Activated T-cell treated with anti-CD3 and anti-CD28 coated beads for 24 hours (primary cell): ENCODE data around the gene MMAB.
"Not testable (repeated sequence)": the region's sequence is repeated elsewhere in the genome, so short reads cannot be mapped to it uniquely, and the experiment has no call there.

ENCODE experiments used
- DNase-seq: peaks from one replicate; pipeline ENCODE4 v3.0.0-alpha.2; 2020; ENCODE audit warnings: low read depth

MMAB gene

DNA sequence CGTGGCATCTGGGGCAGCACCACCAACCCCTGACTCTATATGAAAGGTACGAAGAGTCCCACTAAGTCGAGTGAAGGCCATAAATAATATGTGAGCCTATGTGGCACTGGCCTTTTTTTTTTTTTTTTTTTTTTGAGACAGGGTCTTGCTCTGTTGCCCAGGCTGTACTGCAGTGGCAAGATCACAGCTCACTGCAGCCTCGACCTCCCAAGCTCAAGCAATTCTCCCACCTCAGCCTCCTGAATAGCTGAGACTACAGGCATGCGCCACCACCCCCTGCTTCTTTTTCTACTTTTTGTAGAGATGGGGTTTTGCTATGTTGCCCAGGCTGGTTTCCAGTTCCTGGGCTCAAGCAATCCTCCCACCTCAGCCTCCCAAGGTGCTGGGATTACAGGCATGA lies 28.8 kb upstream of the MMAB start:
- DNase-seq, result not testable (repeated sequence)

DNA sequence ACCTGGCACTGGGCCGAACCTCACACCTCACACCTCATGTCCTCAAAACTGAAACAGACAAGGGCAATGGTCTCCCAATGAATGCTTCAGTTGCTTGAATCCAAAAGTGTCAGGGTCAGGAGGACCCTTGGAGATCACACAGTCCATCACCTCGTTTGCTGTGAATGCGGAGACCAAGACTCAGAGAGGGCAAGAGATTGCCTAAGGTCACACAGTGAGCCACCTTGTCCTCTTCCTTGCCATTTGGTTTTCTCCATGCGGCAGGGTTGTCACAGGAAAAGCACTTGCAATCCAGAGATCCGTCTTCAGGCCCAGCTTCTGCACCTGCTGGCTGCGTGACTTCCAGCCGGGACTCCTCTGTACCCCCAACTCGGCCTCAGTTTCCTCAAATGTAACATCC lies 28.3 kb upstream of the MMAB start:
- DNase-seq, result no peak

DNA sequence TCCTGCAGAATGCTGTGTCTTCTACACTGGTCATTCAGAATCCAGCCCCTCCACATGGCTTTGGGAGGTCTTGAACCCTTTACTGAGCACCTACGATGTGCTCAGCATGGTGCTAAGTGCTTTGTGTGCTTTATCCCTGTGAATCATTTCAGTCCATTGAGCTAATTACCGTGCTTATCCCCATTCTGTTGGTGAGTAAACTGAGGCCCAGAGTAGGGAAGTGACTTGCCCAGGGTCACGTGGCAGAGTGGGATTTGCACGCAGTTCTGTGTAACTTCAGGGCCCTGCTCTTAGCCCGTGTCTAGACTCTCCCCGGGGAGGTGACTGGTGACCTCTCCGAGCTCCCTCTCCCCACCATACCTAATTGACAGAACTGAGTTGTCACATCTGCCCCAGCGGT lies 27.7 kb upstream of the MMAB start:
- DNase-seq, result no peak

DNA sequence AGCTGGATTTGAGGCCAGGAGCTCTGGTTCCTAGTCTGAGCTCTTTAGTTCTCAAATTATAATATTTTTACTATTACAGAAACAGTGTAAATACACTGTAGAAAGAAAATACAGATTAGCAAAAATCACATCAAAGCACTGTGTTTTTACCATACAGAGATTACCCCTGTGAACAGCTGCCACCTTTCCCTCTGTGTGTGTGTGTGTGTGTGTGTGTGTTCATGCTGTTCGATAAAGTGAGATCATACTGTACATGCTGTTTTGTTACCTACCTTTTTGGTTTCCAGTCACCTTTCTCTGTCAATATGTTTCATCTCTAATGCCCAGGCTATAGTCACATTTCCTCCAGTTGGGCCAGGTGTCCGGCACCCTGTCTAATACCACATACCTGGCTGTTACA lies 27.2 kb upstream of the MMAB start:
- no peak for DNase-seq

DNA sequence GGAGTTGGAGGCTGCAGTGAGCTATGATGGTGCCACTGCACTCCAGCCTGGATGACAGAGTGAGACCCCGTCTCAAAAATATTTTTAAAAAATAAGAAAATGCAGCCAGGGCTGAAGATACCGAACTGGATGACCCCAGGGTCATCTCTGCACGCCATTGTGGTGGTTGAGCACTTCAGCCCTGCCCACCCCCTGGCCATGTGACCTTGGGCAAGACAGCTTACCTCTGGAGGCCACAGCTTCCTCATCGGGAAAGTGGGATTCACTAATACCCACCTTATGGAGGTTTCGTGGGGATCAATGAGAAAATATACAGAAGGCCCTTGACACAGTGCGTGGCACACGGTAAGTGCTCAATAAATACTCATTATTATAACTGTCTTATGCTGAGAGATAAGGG lies 25.8 kb upstream of the MMAB start:
- no peak for DNase-seq

DNA sequence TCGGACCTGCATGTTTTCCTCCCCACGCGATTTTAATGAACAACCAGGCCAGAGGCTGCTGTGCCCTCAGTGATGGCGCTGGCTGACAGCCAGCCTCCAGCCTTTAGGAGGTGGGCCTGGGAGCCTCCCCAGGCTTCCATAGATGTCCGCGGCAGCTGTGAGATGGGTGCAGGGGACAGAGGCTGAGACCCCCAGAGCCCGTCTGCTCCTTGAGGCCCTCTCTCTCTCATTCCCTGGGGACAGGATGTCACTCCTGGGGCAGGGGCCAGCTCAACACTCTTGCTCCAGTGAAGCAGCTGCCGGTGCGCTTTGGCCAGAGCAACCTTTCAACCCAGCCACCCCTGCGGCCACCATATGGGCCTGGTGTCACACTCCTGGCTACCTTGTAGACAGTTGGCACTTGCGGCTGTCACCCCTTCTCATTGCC lies 25.1 kb upstream of the MMAB start:
- DNase-seq, result no peak

DNA sequence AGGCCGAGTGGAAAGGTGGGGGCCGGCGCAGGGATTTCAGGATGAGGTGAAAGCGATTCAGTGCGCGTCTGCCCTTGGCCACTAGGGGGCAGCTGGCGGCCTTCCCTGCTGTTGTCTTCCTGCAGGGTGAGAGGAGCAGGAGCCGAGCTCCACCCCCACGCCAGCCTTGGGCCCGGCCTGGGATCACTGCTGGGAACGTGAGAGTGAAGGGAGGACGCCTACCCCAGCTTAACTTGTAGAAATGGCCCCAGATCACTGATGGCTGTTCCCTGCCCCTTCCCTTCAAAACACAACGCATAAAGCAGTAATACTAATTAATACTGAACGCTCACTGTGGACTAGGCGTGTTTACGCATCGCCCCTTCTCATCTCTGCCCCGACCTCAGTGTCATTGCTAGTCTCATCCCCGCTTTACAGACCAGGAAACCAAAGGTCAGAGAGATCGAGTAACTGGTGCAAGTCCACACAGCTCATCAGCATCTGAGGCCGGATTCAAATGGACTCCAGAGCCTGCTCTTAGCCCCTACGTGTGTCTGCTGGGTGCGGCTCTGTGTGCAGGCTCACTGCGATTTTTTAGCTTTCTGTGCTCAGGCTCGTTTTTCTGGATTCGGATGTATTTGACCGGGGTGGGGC lies 24.6 kb upstream of the MMAB start:
- DNase-seq, result peak; percentile 44

DNA sequence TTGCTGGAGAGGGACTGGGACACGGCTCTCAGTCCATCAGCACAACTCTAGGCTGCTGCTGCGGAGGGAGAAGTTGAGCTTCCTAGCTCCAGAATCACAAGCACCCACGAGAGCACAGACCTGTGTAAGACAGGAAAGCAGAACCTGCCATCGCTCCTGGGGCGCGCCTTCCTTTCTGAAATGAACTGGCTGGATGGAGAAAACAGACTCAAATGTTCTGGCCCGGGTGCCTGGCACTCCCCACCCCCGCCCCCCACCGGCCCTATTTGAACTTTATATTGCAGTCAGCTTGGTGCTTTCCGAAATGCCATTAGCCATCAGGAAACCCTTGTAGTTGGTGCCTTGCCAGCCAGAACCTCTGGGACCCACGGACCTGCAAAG lies 24.1 kb upstream of the MMAB start:
- DNase-seq, result no peak

DNA sequence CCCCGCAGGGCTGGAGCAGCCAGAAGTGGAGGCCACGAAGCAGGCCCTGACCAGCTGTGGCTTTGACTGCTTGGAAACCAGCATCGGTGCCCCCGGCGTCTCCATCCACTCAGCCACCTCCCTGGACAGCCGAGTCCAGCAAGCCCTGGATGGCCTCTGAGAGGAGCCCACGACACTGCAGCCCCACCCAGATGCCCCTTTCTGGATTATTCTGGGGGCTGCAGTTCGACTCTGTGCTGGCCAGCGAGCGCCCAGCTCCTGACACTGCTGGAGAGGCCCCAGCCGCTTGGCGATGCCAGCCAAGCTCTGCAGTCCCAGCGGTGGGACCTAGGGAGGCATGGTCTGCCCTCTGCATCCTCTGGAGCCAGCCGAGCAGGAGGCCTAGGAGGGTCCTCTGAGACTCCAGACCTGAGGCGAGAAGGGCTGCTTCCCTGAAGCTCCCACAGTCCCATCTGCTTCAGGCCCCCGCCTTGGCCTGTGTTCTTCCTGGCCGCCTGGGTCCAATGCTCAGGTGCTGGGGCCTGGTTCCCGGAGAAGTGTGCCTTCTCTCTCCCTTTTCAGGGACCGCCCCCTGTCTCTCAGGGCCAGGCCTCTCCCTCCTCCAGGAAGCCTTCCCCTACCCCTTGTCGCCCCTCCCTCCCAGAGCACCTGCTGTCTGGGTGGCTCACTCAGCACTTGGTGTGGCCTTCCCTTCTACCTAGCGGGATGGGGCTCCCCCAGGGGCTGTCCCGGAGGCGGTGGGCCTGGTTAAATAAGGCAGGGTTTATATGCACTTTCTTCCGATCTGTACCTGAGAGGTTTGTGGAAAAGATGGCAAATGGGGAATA lies 23.3 kb upstream of the MMAB start:
- DNase-seq, result no peak

DNA sequence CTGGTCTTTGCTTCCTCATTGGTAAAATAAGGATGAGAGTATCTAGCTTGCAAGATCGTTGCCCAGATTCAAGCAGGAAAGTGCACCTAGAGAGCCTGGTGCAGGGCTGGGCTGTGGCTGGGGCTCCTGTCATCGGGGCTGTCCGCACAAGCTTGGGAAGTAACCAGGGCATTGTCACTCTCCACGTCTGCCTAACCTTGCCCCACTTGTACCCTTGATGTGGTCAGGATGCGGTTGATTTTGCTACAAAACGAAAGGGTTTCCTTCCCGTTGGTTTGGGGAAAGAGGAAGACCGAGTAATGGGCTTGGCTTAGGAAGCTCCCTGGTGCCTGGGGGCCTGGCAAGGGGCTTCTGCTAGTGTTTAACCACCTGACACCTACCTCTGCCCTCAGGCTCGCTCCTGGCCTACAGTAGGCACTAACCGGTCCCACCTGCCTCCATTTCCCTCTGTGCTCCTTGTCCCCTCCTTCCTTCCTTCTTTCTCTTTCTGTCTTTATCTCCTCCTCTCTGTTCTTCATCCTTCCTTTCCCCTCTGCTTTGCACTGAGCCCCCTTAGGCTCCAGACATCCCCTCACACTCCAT lies 22.1 kb upstream of the MMAB start:
- peak; percentile 23 for DNase-seq

DNA sequence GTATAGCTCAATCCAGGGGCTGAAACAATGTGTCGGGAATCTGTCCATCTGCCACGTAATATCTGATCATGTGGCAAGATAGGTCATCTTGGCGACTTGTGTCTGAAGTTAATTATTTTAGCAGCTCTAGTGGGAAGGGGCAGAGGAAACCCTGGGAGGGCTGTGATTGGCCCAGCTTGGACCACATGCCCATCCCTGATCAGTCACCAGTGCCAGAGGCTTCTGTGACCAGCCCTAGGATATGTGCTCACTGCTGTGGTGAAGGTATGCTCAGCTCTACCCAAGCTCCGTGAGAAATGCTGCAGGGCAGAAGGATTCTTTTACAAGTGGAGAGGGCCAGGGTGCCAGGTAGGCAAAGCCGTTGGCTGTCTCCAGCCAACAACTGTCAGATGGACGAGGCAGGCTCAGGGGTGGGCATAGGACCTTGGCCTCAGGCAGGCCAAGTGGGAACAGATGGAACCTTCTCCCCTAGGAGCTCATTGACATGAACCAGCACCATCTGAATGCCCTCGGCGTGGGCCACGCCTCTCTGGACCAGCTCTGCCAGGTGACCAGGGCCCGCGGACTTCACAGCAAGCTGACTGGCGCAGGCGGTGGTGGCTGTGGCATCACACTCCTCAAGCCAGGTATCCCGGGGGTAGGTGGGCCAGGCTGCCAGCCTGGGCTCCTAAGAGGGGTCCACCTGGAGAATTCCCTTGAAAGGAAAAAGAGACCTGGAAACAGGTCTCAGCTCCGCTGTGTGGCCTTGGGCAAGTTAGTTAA lies 21.4 kb upstream of the MMAB start:
- no peak for DNase-seq

DNA sequence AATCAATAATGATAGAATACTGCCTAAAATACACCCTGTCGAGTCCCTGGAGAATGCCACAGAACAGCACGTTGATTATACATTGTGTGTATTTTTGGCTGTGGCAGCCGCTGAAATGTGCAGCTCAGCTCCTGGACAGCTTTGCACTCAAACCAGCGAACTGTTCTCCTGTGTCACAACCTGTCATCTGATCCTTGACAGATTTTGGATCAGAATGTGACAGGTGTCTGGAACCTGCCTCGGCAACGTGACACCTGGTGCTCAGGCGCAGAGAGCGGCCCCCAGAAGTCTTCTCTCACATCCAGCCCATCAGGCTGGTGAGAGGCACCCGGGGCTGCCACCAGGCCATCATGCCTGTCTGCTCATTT lies 19.6 kb upstream of the MMAB start:
- DNase-seq, result no peak

DNA sequence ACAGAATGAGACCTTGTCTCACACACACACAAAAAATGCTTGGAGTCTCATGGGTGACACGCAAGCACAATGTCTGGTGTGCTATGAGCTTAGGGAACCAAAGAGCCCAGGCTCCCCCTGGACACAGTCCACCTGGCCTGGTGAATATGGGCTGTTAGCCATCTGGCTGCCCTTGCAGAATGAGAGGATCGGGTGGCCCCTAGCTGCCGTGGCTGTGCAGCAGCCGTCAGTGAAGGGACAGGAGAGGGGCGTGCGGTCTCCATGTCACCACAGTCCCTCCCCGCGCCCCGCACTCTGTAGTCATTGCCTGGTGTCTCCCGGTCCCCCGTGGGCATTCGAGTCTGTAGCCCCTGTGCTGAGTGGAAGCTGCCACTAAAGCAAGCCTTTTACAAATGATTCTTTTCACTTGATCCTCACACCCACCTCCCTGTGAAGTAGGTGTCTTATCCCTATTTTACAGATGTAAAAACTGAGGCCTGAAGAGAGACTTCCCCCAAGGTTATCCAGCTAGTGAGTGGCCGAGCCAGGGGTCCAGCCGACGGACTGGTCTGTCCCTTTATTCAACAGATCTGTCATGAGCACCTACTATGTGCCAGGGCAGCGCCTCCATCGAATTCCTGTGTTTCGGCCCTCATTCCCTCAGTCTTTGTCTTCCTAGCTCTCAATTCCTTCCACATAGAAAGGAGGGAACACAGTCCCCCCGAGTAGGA lies 19.0 kb upstream of the MMAB start:
- no peak for DNase-seq

DNA sequence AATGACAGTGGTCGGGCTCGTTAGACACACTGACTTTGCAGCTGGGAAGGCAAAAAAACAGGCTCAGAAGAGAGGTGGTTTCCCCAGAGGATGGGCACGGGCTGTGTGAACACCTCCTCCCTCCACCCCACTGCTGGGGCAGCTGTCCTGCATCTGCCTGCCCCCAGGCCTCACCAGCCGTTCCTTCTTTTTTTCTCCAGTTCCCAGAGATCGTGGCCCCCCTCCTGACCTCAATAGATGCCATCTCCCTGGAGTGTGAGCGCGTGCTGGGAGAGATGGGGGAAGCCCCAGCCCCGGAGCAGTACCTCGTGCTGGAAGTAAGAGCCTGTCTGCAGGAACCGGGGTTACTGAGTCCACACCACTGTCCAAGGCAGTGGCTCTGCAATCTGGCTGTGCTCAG lies 17.7 kb upstream of the MMAB start:
- DNase-seq, result no peak

DNA sequence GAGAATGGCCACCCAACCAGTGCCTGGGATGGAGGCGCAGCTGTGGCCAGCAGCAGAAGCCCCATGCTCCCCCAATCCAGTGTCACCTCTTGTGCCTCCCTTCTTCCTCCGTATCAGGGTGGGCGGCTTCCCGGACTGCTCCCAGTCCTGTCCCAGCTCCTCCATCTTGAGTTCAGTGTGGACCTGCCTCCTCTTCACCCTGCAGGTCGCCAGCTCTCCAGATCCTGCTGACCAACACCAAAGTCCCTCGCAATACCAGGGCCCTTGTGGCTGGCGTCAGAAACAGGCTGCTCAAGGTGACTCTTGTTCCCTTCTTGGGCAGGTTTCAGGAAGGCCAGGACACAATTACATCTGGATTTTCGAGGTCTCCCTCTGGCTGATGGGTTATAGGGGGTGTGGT lies 17.3 kb upstream of the MMAB start:
- no peak for DNase-seq

DNA sequence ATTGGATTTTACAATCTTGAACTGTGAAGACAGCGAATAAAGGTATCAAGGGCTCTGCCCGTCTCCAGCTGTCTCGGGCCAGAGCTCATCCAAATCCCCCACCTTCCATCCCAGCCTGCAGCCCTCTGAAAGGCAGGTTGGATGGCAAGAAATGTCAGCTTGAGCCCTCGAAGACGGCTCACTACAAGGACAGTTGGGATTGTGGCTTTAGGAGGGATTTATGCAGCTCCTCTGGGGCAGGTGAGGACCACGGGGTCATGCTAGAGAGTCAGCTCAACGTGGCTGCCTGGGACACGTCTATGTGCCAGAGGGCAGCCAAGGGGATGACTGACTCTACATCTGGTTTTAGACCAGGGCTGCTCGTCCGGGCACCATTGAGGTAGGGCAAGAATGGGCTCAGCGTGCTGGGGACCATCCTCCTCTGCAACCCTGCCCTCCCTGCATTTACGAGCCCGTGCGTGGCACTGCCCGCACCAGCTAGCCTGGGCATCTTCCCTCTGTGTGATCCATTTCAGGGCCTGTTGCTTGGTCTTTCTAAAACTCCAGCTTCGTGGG lies 16.5 kb upstream of the MMAB start:
- DNase-seq, result no peak

DNA sequence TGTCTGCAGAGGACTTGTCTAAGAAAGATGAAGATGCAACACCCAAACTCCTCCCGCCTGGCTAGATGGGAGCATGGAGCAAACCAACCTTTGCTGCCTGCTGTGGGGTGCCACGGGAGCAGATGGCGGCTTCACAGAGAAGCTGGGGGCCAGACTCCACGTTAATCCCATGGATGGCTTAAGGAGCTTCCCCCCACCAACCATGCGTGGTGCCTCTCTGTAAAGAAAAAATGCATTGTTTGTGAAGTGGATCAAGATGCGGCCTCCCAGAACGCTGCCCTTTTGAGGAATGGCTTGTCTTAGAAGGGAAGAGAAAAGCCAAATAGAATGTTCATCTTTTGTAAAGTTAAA lies 15.9 kb upstream of the MMAB start:
- DNase-seq, result no peak

DNA sequence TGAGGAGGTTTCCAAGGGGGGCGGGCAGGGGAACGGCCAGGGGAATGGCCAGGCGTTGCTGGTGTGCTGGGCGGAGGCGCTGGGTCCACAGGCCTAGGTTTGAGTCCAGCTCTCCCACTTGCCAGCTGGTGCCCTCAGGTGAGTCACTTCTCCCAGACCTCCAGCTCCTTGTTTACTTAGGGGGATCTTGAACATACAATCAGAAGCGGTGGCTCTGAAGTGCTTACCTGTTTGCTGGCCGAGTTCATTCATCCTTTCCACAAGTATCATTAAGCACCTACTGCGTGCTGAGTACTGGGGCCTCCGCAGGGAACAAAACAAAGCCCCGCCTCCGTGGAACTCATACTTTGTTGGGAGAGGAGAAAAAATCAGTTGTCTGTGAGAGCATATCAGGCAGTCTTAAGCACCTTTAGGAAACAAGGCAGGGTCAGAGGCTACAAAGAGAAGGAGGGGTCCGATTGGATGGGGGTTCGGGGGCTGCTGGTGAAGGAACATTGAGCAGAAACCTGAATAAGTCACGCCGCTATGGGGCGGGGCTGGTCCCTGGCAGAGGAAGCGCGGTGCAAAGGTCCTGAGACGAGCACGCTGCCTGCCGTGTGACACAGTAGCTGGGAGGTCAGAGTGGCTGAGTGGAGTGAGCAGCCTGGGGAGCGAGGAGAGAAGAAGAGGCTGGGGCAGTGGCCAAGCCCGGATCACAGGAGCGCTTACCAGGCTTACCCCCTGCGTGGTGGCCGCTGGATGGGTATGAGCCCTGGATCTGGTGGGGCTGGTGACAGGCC lies 15.3 kb upstream of the MMAB start:
- DNase-seq, result no peak

DNA sequence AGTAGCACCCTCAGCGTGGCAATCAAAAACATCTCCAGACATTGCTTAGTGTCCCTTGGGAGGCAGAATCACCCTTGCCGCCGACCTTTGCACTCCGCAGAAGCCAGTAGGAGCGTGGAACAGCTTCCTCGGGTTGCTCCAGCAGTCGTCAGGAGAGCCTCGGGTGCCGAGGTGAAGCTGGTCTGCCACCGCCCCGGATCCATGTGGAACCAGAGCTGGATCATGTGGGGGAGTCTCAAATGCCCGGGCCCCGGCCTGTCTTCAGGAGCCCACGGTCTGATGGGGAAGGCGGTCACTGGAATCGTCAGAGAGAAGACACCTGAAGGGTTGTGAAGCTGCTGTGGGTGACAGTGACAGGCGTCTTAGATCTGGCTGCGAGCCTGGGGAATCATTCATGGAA lies 14.6 kb upstream of the MMAB start:
- no peak for DNase-seq

DNA sequence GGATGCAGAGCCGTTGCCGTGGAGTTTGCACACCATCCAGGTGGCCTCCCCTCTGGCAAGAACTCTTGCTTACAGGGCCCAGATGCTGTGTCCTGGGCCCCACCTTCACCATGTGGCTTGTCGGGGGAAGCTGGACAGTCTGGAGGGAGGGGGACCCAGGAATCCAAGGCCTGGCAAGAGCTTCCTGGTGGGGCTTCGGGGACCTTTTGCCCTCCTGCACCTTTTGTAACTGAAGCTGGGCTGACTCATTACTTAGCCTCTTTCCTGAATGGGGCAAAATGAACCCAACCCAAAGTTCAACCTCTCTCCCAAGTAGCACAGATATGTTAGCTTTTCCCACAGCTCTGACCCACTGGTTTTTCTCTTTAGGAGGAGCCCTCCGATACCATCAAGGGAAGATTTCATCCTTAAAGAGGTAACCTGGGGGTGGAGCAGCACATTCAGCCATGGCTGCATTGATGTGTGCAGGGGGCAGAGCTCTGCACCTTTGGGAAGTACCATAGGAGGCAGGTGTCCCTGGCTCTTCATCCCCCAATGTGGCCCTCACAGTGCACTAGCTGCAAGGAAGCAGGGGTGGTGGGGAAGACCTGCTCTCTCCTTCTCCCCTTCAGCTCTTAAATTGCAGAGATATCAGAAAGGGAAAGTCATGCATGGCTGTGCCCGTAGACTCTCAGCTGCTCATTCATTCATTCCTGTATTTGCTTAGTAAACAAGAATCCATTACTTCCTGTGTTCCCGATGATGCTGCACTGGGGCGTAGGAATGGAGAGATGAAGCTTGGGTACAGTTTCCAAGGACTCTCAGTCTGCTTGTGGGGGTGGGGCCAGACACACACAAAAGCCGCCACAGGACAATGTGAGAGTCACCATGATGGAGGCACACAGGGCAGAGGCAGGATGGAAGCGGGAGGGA lies 13.3 kb upstream of the MMAB start:
- DNase-seq, result no peak
